Right lobe of liver (tissue), 4 donors: ENCODE results near the gene ANKRD33B.

ENCODE experiments used
- POLR2A ChIP-seq: fragments of 450-650 bp; IDR thresholded peaks from one replicate; pipeline ENCODE4 v1.6.1; 2017; ENCODE audit warnings: antibody characterized with exemption, mild to moderate bottlenecking
- TF ChIP-seq, protein P1 (sequence below), 4 donors: fragments of 200-600 bp in 3 of 4; fragments of 450-650 bp in 1 of 4; IDR thresholded peaks; one replicate each; pipeline versions ENCODE4 v1.5.1 to v1.8.0; 2016 to 2022; ENCODE audit warnings: antibody characterized with exemption in 4 of 4, mild to moderate bottlenecking in 2 of 4
- donor health status: DM: no; HTN: no; CAD: no.
- donor health status: DM: no; HTN: no; CAD: no.
- donor health status: DM: no; HTN: yes; CAD: no.

DNA sequence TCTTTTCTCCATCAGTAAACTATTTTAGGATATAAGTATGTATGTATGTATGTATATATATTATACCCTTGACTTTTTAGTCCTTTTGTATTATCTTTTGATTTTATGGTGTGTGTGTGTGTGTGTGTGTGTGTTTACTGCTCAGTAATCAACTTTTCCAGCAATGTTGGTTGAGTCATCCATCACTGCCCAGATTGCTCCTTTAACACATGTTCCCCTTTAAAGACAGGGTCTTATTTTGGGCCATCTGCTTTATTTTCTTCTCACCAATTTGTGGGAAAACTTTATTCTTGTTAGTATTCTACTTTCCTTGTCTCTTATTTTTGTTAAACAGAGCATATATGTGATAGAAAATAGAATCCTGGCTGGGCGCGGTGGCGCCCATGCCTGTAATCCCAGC lies 28.1 kb downstream of the ANKRD33B start:
- TF ChIP-seq, protein P1, sequence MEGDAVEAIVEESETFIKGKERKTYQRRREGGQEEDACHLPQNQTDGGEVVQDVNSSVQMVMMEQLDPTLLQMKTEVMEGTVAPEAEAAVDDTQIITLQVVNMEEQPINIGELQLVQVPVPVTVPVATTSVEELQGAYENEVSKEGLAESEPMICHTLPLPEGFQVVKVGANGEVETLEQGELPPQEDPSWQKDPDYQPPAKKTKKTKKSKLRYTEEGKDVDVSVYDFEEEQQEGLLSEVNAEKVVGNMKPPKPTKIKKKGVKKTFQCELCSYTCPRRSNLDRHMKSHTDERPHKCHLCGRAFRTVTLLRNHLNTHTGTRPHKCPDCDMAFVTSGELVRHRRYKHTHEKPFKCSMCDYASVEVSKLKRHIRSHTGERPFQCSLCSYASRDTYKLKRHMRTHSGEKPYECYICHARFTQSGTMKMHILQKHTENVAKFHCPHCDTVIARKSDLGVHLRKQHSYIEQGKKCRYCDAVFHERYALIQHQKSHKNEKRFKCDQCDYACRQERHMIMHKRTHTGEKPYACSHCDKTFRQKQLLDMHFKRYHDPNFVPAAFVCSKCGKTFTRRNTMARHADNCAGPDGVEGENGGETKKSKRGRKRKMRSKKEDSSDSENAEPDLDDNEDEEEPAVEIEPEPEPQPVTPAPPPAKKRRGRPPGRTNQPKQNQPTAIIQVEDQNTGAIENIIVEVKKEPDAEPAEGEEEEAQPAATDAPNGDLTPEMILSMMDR (IDR thresholded peaks at IDR 0.05), result no peak
- no peak for TF ChIP-seq POLR2A
